Measurements from ENCODE around the gene NUTM1.
"Not testable (repeated sequence)": the region's sequence is repeated elsewhere in the genome, so short reads cannot be mapped to it uniquely, and the experiment has no call there.

The NUTM1 gene

GRCh38 chr15:34375541-34375940 is 32.4 kb downstream of the NUTM1 start:
- H3K27me3 ChIP-seq (ENCODE audit: control insufficient read depth, insufficient read depth, low read length, poor library complexity, severe bottlenecking); H3K4me3 ChIP-seq (ENCODE audit: insufficient read depth, low read depth, low read length); H3K27ac ChIP-seq (ENCODE audit: insufficient read depth, low read depth, low read length, poor library complexity, severe bottlenecking); H3K4me1 ChIP-seq (ENCODE audit: control insufficient read depth, insufficient read depth, low read length); H3K36me3 ChIP-seq (ENCODE audit: control insufficient read depth, insufficient read depth, low read length); H3K9me3 ChIP-seq (ENCODE audit: control insufficient read depth, low read length): not testable (repeated sequence)
- 71 to 91% methylated on average over 2 of the region's 2 CpGs for WGBS, 2 experiments

GRCh38 chr15:34376856-34377255 is 33.7 kb downstream of the NUTM1 start:
- H3K36me3 ChIP-seq (ENCODE audit: control insufficient read depth, insufficient read depth, low read length): no peaks in the 10 kb centered on the region
- no peaks in the 10 kb centered on the region for H3K4me1 ChIP-seq (ENCODE audit: control insufficient read depth, insufficient read depth, low read length)
- WGBS, 2 experiments: 93% methylated on average over 2 of the region's 2 CpGs
- no peak overlapping the region for H3K27ac ChIP-seq (ENCODE audit: insufficient read depth, low read depth, low read length, poor library complexity, severe bottlenecking)
- H3K9me3 ChIP-seq (ENCODE audit: control insufficient read depth, low read length): no peaks in the 10 kb centered on the region
- no peak overlapping the region for H3K4me3 ChIP-seq (ENCODE audit: insufficient read depth, low read depth, low read length)
- no peaks in the 10 kb centered on the region for H3K27me3 ChIP-seq (ENCODE audit: control insufficient read depth, insufficient read depth, low read length, poor library complexity, severe bottlenecking)

- H3K27ac ChIP-seq (ENCODE audit: insufficient read depth, low read depth, low read length, poor library complexity, severe bottlenecking); H3K27me3 ChIP-seq (ENCODE audit: control insufficient read depth, insufficient read depth, low read length, poor library complexity, severe bottlenecking); H3K4me1 ChIP-seq (ENCODE audit: control insufficient read depth, insufficient read depth, low read length); H3K9me3 ChIP-seq (ENCODE audit: control insufficient read depth, low read length); H3K36me3 ChIP-seq (ENCODE audit: control insufficient read depth, insufficient read depth, low read length); H3K4me3 ChIP-seq (ENCODE audit: insufficient read depth, low read depth, low read length): not testable (repeated sequence)
- WGBS, 2 experiments: 93 to 94% methylated on average over 3 of the region's 4 CpGs
Measured at GRCh38 chr15:34380491-34380890, 37.4 kb downstream of the NUTM1 start.

GRCh38 chr15:34381829-34382521 is 38.9 kb downstream of the NUTM1 start:
- no CpG with 5 or more reads among the region's 19 CpGs for WGBS, 2 experiments
- not testable (repeated sequence) for H3K36me3 ChIP-seq (ENCODE audit: control insufficient read depth, insufficient read depth, low read length); H3K4me1 ChIP-seq (ENCODE audit: control insufficient read depth, insufficient read depth, low read length)

GRCh38 chr15:34389594-34390086 is 46.5 kb downstream of the NUTM1 start:
- H3K27ac ChIP-seq (ENCODE audit: insufficient read depth, low read depth, low read length, poor library complexity, severe bottlenecking): not testable (repeated sequence)

More at GRCh38 chr15:34381829-34382521, 38.9 kb downstream of the NUTM1 start:
- not testable (repeated sequence) for H3K4me3 ChIP-seq (ENCODE audit: insufficient read depth, low read depth, low read length); H3K27ac ChIP-seq (ENCODE audit: insufficient read depth, low read depth, low read length, poor library complexity, severe bottlenecking); H3K9me3 ChIP-seq (ENCODE audit: control insufficient read depth, low read length); H3K27me3 ChIP-seq (ENCODE audit: control insufficient read depth, insufficient read depth, low read length, poor library complexity, severe bottlenecking)

GRCh38 chr15:34392981-34393380 is 49.9 kb downstream of the NUTM1 start:
- not testable (repeated sequence) for H3K36me3 ChIP-seq (ENCODE audit: control insufficient read depth, insufficient read depth, low read length); H3K9me3 ChIP-seq (ENCODE audit: control insufficient read depth, low read length)
- WGBS, 2 experiments: no CpG with 5 or more reads among the region's 2 CpGs

More at GRCh38 chr15:34389594-34390086, 46.5 kb downstream of the NUTM1 start:
- not testable (repeated sequence) for H3K4me1 ChIP-seq (ENCODE audit: control insufficient read depth, insufficient read depth, low read length); H3K4me3 ChIP-seq (ENCODE audit: insufficient read depth, low read depth, low read length); H3K36me3 ChIP-seq (ENCODE audit: control insufficient read depth, insufficient read depth, low read length); H3K9me3 ChIP-seq (ENCODE audit: control insufficient read depth, low read length); H3K27me3 ChIP-seq (ENCODE audit: control insufficient read depth, insufficient read depth, low read length, poor library complexity, severe bottlenecking)
- no CpG with 5 or more reads among the region's 16 CpGs for WGBS, 2 experiments

GRCh38 chr15:34397637-34398259 is 54.6 kb downstream of the NUTM1 start:
- H3K27me3 ChIP-seq (ENCODE audit: control insufficient read depth, insufficient read depth, low read length, poor library complexity, severe bottlenecking); H3K36me3 ChIP-seq (ENCODE audit: control insufficient read depth, insufficient read depth, low read length); H3K4me3 ChIP-seq (ENCODE audit: insufficient read depth, low read depth, low read length); H3K27ac ChIP-seq (ENCODE audit: insufficient read depth, low read depth, low read length, poor library complexity, severe bottlenecking); H3K9me3 ChIP-seq (ENCODE audit: control insufficient read depth, low read length); H3K4me1 ChIP-seq (ENCODE audit: control insufficient read depth, insufficient read depth, low read length): not testable (repeated sequence)
- WGBS, 2 experiments: 100% methylated on average over 2 of the region's 6 CpGs; no CpG with 5 or more reads in 1 of the 2 experiments

More at GRCh38 chr15:34392981-34393380, 49.9 kb downstream of the NUTM1 start:
- not testable (repeated sequence) for H3K27ac ChIP-seq (ENCODE audit: insufficient read depth, low read depth, low read length, poor library complexity, severe bottlenecking); H3K27me3 ChIP-seq (ENCODE audit: control insufficient read depth, insufficient read depth, low read length, poor library complexity, severe bottlenecking); H3K4me3 ChIP-seq (ENCODE audit: insufficient read depth, low read depth, low read length); H3K4me1 ChIP-seq (ENCODE audit: control insufficient read depth, insufficient read depth, low read length)

GRCh38 chr15:34403160-34403598 is 60.1 kb downstream of the NUTM1 start:
- H3K36me3 ChIP-seq (ENCODE audit: control insufficient read depth, insufficient read depth, low read length); H3K9me3 ChIP-seq (ENCODE audit: control insufficient read depth, low read length); H3K4me1 ChIP-seq (ENCODE audit: control insufficient read depth, insufficient read depth, low read length); H3K4me3 ChIP-seq (ENCODE audit: insufficient read depth, low read depth, low read length); H3K27me3 ChIP-seq (ENCODE audit: control insufficient read depth, insufficient read depth, low read length, poor library complexity, severe bottlenecking); H3K27ac ChIP-seq (ENCODE audit: insufficient read depth, low read depth, low read length, poor library complexity, severe bottlenecking): not testable (repeated sequence)
- no CpG with 5 or more reads among the region's 4 CpGs for WGBS, 2 experiments

- no CpG with 5 or more reads among the region's 3 CpGs for WGBS, 2 experiments
- not testable (repeated sequence) for H3K4me3 ChIP-seq (ENCODE audit: insufficient read depth, low read depth, low read length)
Measured at GRCh38 chr15:34403899-34404298, 60.8 kb downstream of the NUTM1 start.

More at GRCh38 chr15:34403899-34404298, 60.8 kb downstream of the NUTM1 start:
- H3K27ac ChIP-seq (ENCODE audit: insufficient read depth, low read depth, low read length, poor library complexity, severe bottlenecking); H3K4me1 ChIP-seq (ENCODE audit: control insufficient read depth, insufficient read depth, low read length); H3K9me3 ChIP-seq (ENCODE audit: control insufficient read depth, low read length); H3K27me3 ChIP-seq (ENCODE audit: control insufficient read depth, insufficient read depth, low read length, poor library complexity, severe bottlenecking); H3K36me3 ChIP-seq (ENCODE audit: control insufficient read depth, insufficient read depth, low read length): not testable (repeated sequence)

All from ectodermal cell (in vitro differentiated cells).